H1 (cell line): ENCODE data around the gene DDX11. TPM values are rescaled to one million over a fixed set of nuclear protein-coding genes. Genes with fewer than 3 reads are reported as not detected.

Experiments used
- ASH2L ChIP-seq: fragments of 200-600, 300-600 bp; sonication (generic); IDR thresholded peaks from one replicate; pipeline ENCODE4 v1.7.1; 2017; ENCODE audit warnings: low read length
- FOSL1 ChIP-seq: IDR thresholded peaks from 2 replicates; pipeline ENCODE4 v1.6.1; 2011; ENCODE audit warnings: mild to moderate bottlenecking, low read depth, low read length, moderate library complexity; ENCODE audit not compliant: insufficient read depth
- KDM4A ChIP-seq: IDR thresholded peaks from one replicate; pipeline ENCODE4 v1.7.1; 2012; ENCODE audit warnings: low read depth, mild to moderate bottlenecking, moderate library complexity, low read length, inconsistent platforms; ENCODE audit not compliant: severe bottlenecking
- POLR2A ChIP-seq, 2 experiments: IDR thresholded peaks; 1 replicate in 1 of 2; 2 replicates in 1 of 2; pipeline ENCODE4 v1.6.1; 2011; ENCODE audit warnings: low read depth in 2 of 2, low read length in 2 of 2, mild to moderate bottlenecking in 2 of 2; ENCODE audit errors: control extremely low read depth in 1 of 2
- POU5F1 ChIP-seq: IDR thresholded peaks from 2 replicates; pipeline ENCODE4 v1.6.1; 2011; ENCODE audit warnings: low read depth, mild to moderate bottlenecking, low read length, moderate library complexity
- polyA plus RNA-seq, 7 experiments: library from polyadenylated mRNA; depleted of rRNA in 3 of 7; stranded (reverse) in 5 of 7; unstranded in 2 of 7; fragments of >200 nt in 5 of 7; fragments of 200-250 nt in 2 of 7; gene quantifications; 1 replicate in 5 of 7; 2 replicates in 1 of 7; 4 replicates in 1 of 7; pipeline versions ENCODE4 v1.2.1 to v1.2.3, GENCODE V29; 2011 to 2013; ENCODE audit warnings: missing spikeins in 2 of 7, mixed read lengths in 2 of 7
- total RNA-seq: library from RNA; stranded (reverse); fragmentation: NEBNext Ultra II Directional; extraction: Animal tissue kit (Norgen Biotek cat#: 25700); gene quantifications from 2 replicates; pipeline ENCODE4 v1.2.1, GENCODE V29; 2021
- TF ChIP-seq, protein P1 (sequence below): fragments of 300-600 bp; sonication (generic); IDR thresholded peaks from 2 replicates; pipeline ENCODE4 v1.7.1; 2012; ENCODE audit warnings: low read length, moderate library complexity, mild to moderate bottlenecking, inconsistent platforms; ENCODE audit not compliant: insufficient replicate concordance
- TF ChIP-seq, protein P2 (sequence below): IDR thresholded peaks from 2 replicates; pipeline ENCODE4 v1.6.1; 2012; ENCODE audit warnings: inconsistent platforms
- TF ChIP-seq, protein P3 (sequence below): IDR thresholded peaks from 2 replicates; pipeline ENCODE4 v1.6.1; 2012; ENCODE audit warnings: low read length, inconsistent platforms

Gene DDX11
- total and polyA plus RNA-seq, 2 of the 8 experiments (the other 6 are each of a cell fraction or from before 2014, with no cell fraction given), result 61.6 to 141 TPM

DNA sequence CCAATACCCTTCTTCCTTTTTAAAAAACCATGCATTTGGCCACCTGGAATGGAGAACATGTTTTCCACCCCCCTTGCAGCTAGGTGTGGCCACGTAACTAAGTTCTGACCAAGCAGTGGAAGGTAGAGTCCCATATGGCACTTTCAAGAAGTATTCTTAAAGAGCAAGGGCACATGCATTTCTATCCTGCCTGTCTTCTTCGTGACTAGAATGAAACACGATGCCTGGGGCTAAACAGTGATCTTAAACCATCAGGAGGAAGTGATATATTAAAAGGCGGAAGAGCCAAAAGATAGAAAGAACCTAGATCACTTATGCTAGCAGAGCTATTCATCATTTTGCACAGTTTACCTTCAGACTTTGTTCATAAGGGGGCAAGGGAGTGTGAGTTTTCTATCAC, 16.0 kb upstream of the DDX11 start (continued):
- TF ChIP-seq, protein P1, sequence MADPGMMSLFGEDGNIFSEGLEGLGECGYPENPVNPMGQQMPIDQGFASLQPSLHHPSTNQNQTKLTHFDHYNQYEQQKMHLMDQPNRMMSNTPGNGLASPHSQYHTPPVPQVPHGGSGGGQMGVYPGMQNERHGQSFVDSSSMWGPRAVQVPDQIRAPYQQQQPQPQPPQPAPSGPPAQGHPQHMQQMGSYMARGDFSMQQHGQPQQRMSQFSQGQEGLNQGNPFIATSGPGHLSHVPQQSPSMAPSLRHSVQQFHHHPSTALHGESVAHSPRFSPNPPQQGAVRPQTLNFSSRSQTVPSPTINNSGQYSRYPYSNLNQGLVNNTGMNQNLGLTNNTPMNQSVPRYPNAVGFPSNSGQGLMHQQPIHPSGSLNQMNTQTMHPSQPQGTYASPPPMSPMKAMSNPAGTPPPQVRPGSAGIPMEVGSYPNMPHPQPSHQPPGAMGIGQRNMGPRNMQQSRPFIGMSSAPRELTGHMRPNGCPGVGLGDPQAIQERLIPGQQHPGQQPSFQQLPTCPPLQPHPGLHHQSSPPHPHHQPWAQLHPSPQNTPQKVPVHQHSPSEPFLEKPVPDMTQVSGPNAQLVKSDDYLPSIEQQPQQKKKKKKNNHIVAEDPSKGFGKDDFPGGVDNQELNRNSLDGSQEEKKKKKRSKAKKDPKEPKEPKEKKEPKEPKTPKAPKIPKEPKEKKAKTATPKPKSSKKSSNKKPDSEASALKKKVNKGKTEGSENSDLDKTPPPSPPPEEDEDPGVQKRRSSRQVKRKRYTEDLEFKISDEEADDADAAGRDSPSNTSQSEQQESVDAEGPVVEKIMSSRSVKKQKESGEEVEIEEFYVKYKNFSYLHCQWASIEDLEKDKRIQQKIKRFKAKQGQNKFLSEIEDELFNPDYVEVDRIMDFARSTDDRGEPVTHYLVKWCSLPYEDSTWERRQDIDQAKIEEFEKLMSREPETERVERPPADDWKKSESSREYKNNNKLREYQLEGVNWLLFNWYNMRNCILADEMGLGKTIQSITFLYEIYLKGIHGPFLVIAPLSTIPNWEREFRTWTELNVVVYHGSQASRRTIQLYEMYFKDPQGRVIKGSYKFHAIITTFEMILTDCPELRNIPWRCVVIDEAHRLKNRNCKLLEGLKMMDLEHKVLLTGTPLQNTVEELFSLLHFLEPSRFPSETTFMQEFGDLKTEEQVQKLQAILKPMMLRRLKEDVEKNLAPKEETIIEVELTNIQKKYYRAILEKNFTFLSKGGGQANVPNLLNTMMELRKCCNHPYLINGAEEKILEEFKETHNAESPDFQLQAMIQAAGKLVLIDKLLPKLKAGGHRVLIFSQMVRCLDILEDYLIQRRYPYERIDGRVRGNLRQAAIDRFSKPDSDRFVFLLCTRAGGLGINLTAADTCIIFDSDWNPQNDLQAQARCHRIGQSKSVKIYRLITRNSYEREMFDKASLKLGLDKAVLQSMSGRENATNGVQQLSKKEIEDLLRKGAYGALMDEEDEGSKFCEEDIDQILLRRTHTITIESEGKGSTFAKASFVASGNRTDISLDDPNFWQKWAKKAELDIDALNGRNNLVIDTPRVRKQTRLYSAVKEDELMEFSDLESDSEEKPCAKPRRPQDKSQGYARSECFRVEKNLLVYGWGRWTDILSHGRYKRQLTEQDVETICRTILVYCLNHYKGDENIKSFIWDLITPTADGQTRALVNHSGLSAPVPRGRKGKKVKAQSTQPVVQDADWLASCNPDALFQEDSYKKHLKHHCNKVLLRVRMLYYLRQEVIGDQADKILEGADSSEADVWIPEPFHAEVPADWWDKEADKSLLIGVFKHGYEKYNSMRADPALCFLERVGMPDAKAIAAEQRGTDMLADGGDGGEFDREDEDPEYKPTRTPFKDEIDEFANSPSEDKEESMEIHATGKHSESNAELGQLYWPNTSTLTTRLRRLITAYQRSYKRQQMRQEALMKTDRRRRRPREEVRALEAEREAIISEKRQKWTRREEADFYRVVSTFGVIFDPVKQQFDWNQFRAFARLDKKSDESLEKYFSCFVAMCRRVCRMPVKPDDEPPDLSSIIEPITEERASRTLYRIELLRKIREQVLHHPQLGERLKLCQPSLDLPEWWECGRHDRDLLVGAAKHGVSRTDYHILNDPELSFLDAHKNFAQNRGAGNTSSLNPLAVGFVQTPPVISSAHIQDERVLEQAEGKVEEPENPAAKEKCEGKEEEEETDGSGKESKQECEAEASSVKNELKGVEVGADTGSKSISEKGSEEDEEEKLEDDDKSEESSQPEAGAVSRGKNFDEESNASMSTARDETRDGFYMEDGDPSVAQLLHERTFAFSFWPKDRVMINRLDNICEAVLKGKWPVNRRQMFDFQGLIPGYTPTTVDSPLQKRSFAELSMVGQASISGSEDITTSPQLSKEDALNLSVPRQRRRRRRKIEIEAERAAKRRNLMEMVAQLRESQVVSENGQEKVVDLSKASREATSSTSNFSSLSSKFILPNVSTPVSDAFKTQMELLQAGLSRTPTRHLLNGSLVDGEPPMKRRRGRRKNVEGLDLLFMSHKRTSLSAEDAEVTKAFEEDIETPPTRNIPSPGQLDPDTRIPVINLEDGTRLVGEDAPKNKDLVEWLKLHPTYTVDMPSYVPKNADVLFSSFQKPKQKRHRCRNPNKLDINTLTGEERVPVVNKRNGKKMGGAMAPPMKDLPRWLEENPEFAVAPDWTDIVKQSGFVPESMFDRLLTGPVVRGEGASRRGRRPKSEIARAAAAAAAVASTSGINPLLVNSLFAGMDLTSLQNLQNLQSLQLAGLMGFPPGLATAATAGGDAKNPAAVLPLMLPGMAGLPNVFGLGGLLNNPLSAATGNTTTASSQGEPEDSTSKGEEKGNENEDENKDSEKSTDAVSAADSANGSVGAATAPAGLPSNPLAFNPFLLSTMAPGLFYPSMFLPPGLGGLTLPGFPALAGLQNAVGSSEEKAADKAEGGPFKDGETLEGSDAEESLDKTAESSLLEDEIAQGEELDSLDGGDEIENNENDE, result no peak
- TF ChIP-seq POU5F1 (no peak), FOSL1 (no peak), KDM4A (no peak), ASH2L (no peak), POLR2A (IDR thresholded peaks at IDR 0.05; ENCODE audit: control extremely low read depth in 1 of 2, low read depth in 2 of 2, low read length in 2 of 2) (no peak)
- TF ChIP-seq, protein P2, sequence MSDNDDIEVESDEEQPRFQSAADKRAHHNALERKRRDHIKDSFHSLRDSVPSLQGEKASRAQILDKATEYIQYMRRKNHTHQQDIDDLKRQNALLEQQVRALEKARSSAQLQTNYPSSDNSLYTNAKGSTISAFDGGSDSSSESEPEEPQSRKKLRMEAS, result no peak
- TF ChIP-seq, protein P3, sequence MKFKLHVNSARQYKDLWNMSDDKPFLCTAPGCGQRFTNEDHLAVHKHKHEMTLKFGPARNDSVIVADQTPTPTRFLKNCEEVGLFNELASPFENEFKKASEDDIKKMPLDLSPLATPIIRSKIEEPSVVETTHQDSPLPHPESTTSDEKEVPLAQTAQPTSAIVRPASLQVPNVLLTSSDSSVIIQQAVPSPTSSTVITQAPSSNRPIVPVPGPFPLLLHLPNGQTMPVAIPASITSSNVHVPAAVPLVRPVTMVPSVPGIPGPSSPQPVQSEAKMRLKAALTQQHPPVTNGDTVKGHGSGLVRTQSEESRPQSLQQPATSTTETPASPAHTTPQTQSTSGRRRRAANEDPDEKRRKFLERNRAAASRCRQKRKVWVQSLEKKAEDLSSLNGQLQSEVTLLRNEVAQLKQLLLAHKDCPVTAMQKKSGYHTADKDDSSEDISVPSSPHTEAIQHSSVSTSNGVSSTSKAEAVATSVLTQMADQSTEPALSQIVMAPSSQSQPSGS, result no peak
- TF ChIP-seq, all 59 proteins: peak for 0
